ENCODE results near the gene C3orf22. TPM values are rescaled to one million over a fixed set of nuclear protein-coding genes. Genes with fewer than 3 reads are reported as not detected.

The C3orf22 gene
- total and polyA plus RNA-seq, 2 donors, result 0.05 TPM; not detected in 1

GRCh38 chr3:126500016-126500415 lies 58.7 kb downstream of the C3orf22 start:
- H3K27me3 ChIP-seq (ENCODE audit: control insufficient read depth in 2 of 2, insufficient read depth in 1 of 2, low read length in 1 of 2), result no peaks in the 10 kb centered on the region
- no peak overlapping the region for H3K4me3 ChIP-seq (ENCODE audit: low read length in 2 of 2)
- peaks cover 29 to 52% of the 10 kb centered on the region in 2 donors for H3K4me1 ChIP-seq (ENCODE audit: control insufficient read depth in 2 of 2, insufficient read depth in 2 of 2, low read length in 2 of 2)
- H3K27ac ChIP-seq (ENCODE audit: low read depth in 1 of 2, low read length in 1 of 2), result no peak overlapping the region
- peaks cover 0 to 6% of the 10 kb centered on the region in 2 donors for H3K9me3 ChIP-seq (ENCODE audit: control insufficient read depth in 2 of 2, insufficient read depth in 1 of 2, low read length in 1 of 2)
- no peak for DNase-seq (ENCODE audit: low read depth in 6 of 9, low spot score in 9 of 9)
- WGBS, result 97% methylated on average over 7 of the region's 7 CpGs
- H3K36me3 ChIP-seq (ENCODE audit: control insufficient read depth in 2 of 2, insufficient read depth in 2 of 2, low read length in 1 of 2), result no peaks in the 10 kb centered on the region

Other genes starting within 250 kb of the C3orf22 start
- gene KLF15, start 201.5 kb downstream of the C3orf22 start, total RNA-seq, result 0.28 TPM
- 7.6 TPM for gene KLF15, start 201.5 kb downstream of the C3orf22 start, polyA plus RNA-seq
- gene CFAP100, start 164.0 kb downstream of the C3orf22 start, total RNA-seq, result not detected
- 0.11 TPM for gene CFAP100, start 164.0 kb downstream of the C3orf22 start, polyA plus RNA-seq
- 15.6 TPM for gene ZXDC, start 83.0 kb downstream of the C3orf22 start, total RNA-seq
- gene ZXDC, start 83.0 kb downstream of the C3orf22 start, polyA plus RNA-seq, result 17.3 TPM
- 0.38 TPM for gene UROC1, start 41.2 kb downstream of the C3orf22 start, total RNA-seq
- gene UROC1, start 41.2 kb downstream of the C3orf22 start, polyA plus RNA-seq, result 0.07 TPM
- 0.38 TPM for gene CHST13, start 34.8 kb downstream of the C3orf22 start, total RNA-seq
- gene CHST13, start 34.8 kb downstream of the C3orf22 start, polyA plus RNA-seq, result 0.39 TPM
- gene TXNRD3, start 96.2 kb upstream of the C3orf22 start, total RNA-seq, result 11.9 TPM
- 9.9 TPM for gene TXNRD3, start 96.2 kb upstream of the C3orf22 start, polyA plus RNA-seq
- 10.5 TPM for gene CHCHD6, start 145.3 kb upstream of the C3orf22 start, total RNA-seq
- 14.2 TPM for gene CHCHD6, start 145.3 kb upstream of the C3orf22 start, polyA plus RNA-seq

All from thymus (tissue), 11 donors.